Neural cell (in vitro differentiated cells): Measurements from ENCODE around the gene PRKCD. TPM values are rescaled to one million over a fixed set of nuclear protein-coding genes. Genes with fewer than 3 reads are reported as not detected.

ENCODE experiments used
- H2AFZ ChIP-seq: fragments of 200-600, 300-800 bp; sonication (generic), shearing (Covaris generic); 2 replicates; pipeline ENCODE4 v1.6.0; 2014; ENCODE audit warnings: low read depth, mild to moderate bottlenecking, antibody characterized with exemption, low read length, moderate library complexity
- H3F3A ChIP-seq: fragments of 200-600 bp; shearing (Covaris generic); 2 replicates; pipeline ENCODE4 v1.6.1; 2016; ENCODE audit warnings: mild to moderate bottlenecking, moderate library complexity, mixed read lengths, antibody characterized with exemption, low read length; ENCODE audit not compliant: insufficient read depth, poor library complexity, severe bottlenecking
- H3K27ac ChIP-seq: fragments of 200-600, 300-800 bp; sonication (generic), shearing (Covaris generic); 2 replicates; pipeline ENCODE4 v1.5.1; 2014; ENCODE audit warnings: mild to moderate bottlenecking, low read length, moderate library complexity
- H3K27me3 ChIP-seq: fragments of 300-800, 200-600 bp; sonication (generic), shearing (Covaris generic); 2 replicates; pipeline ENCODE4 v1.6.0; 2014; ENCODE audit warnings: mild to moderate bottlenecking, low read depth, low read length, moderate library complexity; ENCODE audit not compliant: insufficient read depth
- H3K36me3 ChIP-seq: fragments of 300-800, 200-600 bp; sonication (generic), shearing (Covaris generic); 2 replicates; pipeline ENCODE4 v1.5.1; 2014; ENCODE audit warnings: mild to moderate bottlenecking, antibody characterized with exemption, low read length, moderate library complexity; ENCODE audit not compliant: insufficient read depth
- H3K4me2 ChIP-seq: fragments of 300-800, 200-600 bp; sonication (generic), shearing (Covaris generic); 2 replicates; pipeline ENCODE4 v1.6.0; 2014; ENCODE audit warnings: mild to moderate bottlenecking, low read length
- H3K4me3 ChIP-seq: fragments of 300-800, 200-600 bp; sonication (generic), shearing (Covaris generic); 2 replicates; pipeline ENCODE4 v1.5.1; 2014; ENCODE audit warnings: mild to moderate bottlenecking, low read length, moderate library complexity
- H3K79me2 ChIP-seq: fragments of 200-600 bp; shearing (Covaris generic); replicated peaks from 2 replicates; pipeline ENCODE4 v1.6.0; 2014; ENCODE audit warnings: mild to moderate bottlenecking, low read length, moderate library complexity; ENCODE audit not compliant: insufficient read depth
- H3K9ac ChIP-seq: fragments of 300-800, 200-600 bp; sonication (generic), shearing (Covaris generic); 2 replicates; pipeline ENCODE4 v1.6.1; 2016; ENCODE audit warnings: mild to moderate bottlenecking, low read length, mixed read lengths
- H3K9me2 ChIP-seq: fragments of 200-600 bp; shearing (Covaris generic); 2 replicates; pipeline ENCODE4 v1.6.1; 2016; ENCODE audit warnings: mild to moderate bottlenecking, low read length, mixed read lengths; ENCODE audit not compliant: insufficient read depth
- H3K9me3 ChIP-seq: fragments of 200-600, 300-800 bp; sonication (generic), shearing (Covaris generic); 2 replicates; pipeline ENCODE4 v1.6.1; 2016; ENCODE audit warnings: mild to moderate bottlenecking, mixed run types, low read length, moderate library complexity, mixed read lengths
- H4K20me1 ChIP-seq: fragments of 200-600 bp; shearing (Covaris generic); 2 replicates; pipeline ENCODE4 v1.6.1; 2016; ENCODE audit warnings: mild to moderate bottlenecking, mixed run types; ENCODE audit not compliant: insufficient read depth
- EP300 ChIP-seq: fragments of 450-650 bp; conservative IDR thresholded peaks from 2 replicates; pipeline ENCODE4 v1.6.1; 2014; ENCODE audit warnings: antibody characterized with exemption, mild to moderate bottlenecking, moderate library complexity; ENCODE audit not compliant: poor library complexity, severe bottlenecking
- EZH2 ChIP-seq: fragments of 200-600, 300-800 bp; shearing (Covaris generic), sonication (generic); IDR thresholded peaks from 2 replicates; pipeline ENCODE4 v1.6.1; 2014; ENCODE audit warnings: antibody characterized with exemption, low read length, borderline replicate concordance, mild to moderate bottlenecking; ENCODE audit not compliant: insufficient read depth, poor library complexity, severe bottlenecking
- MXI1 ChIP-seq: fragments of 450-650 bp; conservative IDR thresholded peaks from 2 replicates; pipeline ENCODE4 v1.6.1; 2014; ENCODE audit warnings: antibody characterized with exemption, mild to moderate bottlenecking; ENCODE audit not compliant: poor library complexity, severe bottlenecking
- POLR2AphosphoS5 ChIP-seq: IDR thresholded peaks from 2 replicates; pipeline ENCODE4 v1.6.1; 2012
- RAD21 ChIP-seq: fragments of 450-650 bp; conservative IDR thresholded peaks from 2 replicates; pipeline ENCODE4 v1.6.1; 2014; ENCODE audit warnings: antibody characterized with exemption, mild to moderate bottlenecking, moderate library complexity
- REST ChIP-seq: IDR thresholded peaks from 2 replicates; pipeline ENCODE4 v1.6.1; 2012; ENCODE audit warnings: borderline replicate concordance
- SMC3 ChIP-seq: fragments of 450-650 bp; conservative IDR thresholded peaks from 2 replicates; pipeline ENCODE4 v1.6.1; 2014; ENCODE audit warnings: antibody characterized with exemption, mild to moderate bottlenecking, moderate library complexity; ENCODE audit not compliant: poor library complexity
- TAF1 ChIP-seq: IDR thresholded peaks from 2 replicates; pipeline ENCODE4 v1.6.1; 2012; ENCODE audit warnings: low read depth
- polyA plus RNA-seq: library from polyadenylated mRNA; depleted of rRNA; stranded (reverse); fragments of >200 nt; gene quantifications from 2 replicates; pipeline ENCODE4 v1.2.3, GENCODE V29; 2014
- TF ChIP-seq, protein P1 (sequence below): fragments of 450-650 bp; IDR thresholded peaks from 2 replicates; pipeline ENCODE4 v1.5.1; 2014; ENCODE audit warnings: antibody characterized with exemption, mild to moderate bottlenecking, moderate library complexity; ENCODE audit not compliant: poor library complexity, severe bottlenecking

PRKCD gene
- polyA plus RNA-seq, 1 donor from 2014 or later = not detected

GRCh38 chr3:53221345-53221744 lies 60.3 kb downstream of the PRKCD start:
- no peaks in the 10 kb centered on the region for H3K79me2 ChIP-seq
- H2AFZ ChIP-seq = no peak overlapping the region
- H3K9me3 ChIP-seq = no peaks in the 10 kb centered on the region
- H3K27me3 ChIP-seq = no peaks in the 10 kb centered on the region
- H3K36me3 ChIP-seq = no peaks in the 10 kb centered on the region
- no peaks in the 10 kb centered on the region for H3K9me2 ChIP-seq
- H3K27ac ChIP-seq = no peak overlapping the region
- H3K4me2 ChIP-seq = no peak overlapping the region
- no peak overlapping the region for H3K9ac ChIP-seq
- H4K20me1 ChIP-seq = no peaks in the 10 kb centered on the region
- TF ChIP-seq, protein P1, sequence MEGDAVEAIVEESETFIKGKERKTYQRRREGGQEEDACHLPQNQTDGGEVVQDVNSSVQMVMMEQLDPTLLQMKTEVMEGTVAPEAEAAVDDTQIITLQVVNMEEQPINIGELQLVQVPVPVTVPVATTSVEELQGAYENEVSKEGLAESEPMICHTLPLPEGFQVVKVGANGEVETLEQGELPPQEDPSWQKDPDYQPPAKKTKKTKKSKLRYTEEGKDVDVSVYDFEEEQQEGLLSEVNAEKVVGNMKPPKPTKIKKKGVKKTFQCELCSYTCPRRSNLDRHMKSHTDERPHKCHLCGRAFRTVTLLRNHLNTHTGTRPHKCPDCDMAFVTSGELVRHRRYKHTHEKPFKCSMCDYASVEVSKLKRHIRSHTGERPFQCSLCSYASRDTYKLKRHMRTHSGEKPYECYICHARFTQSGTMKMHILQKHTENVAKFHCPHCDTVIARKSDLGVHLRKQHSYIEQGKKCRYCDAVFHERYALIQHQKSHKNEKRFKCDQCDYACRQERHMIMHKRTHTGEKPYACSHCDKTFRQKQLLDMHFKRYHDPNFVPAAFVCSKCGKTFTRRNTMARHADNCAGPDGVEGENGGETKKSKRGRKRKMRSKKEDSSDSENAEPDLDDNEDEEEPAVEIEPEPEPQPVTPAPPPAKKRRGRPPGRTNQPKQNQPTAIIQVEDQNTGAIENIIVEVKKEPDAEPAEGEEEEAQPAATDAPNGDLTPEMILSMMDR = no peak
- TF ChIP-seq EP300 = no peak
- no peak for TF ChIP-seq POLR2AphosphoS5
- TF ChIP-seq TAF1 = no peak
- TF ChIP-seq EZH2 = no peak
- no peak for TF ChIP-seq MXI1
- TF ChIP-seq RAD21 = no peak
- no peak for TF ChIP-seq SMC3
- no peak for TF ChIP-seq REST
- H3K4me3 ChIP-seq = no peak overlapping the region
- no peaks in the 10 kb centered on the region for H3F3A ChIP-seq

- no peaks in the 10 kb centered on the region for H3K9me3 ChIP-seq
- no peak overlapping the region for H2AFZ ChIP-seq
- H4K20me1 ChIP-seq = no peaks in the 10 kb centered on the region
- H3K27ac ChIP-seq = no peak overlapping the region
- no peaks in the 10 kb centered on the region for H3K79me2 ChIP-seq
- H3K9ac ChIP-seq = no peak overlapping the region
- no peaks in the 10 kb centered on the region for H3K27me3 ChIP-seq
- H3K36me3 ChIP-seq = no peaks in the 10 kb centered on the region
- TF ChIP-seq EZH2 (no peak), RAD21 (no peak), TAF1 (no peak), MXI1 (no peak), REST (no peak), EP300 (no peak), POLR2AphosphoS5 (no peak), SMC3 (no peak)
- TF ChIP-seq, protein P1 = no peak
- no peaks in the 10 kb centered on the region for H3F3A ChIP-seq
- no peak overlapping the region for H3K4me3 ChIP-seq
- H3K4me2 ChIP-seq = no peak overlapping the region
- H3K9me2 ChIP-seq = no peaks in the 10 kb centered on the region
Observed at GRCh38 chr3:53221827-53222182, 60.8 kb downstream of the PRKCD start.
